ENCODE results near the gene LRP4.
"Not testable (repeated sequence)": the region's sequence is repeated elsewhere in the genome, so short reads cannot be mapped to it uniquely, and the experiment has no call there.

Gene LRP4

GRCh38 chr11:46918083-46918787, at the start of gene LRP4:
TSS of gene LRP4 (minus strand) at chr11:46918550. CDS start at chr11:46918379, 171 bp downstream.
- peak in 1 of 2 donors; percentile 8 for DNase-seq (ENCODE audit: low read depth in 2 of 2, low spot score in 1 of 2)

GRCh38 chr11:46967962-46968361, 49.6 kb upstream of the LRP4 start:
- no peak for DNase-seq (ENCODE audit: low read depth in 2 of 2, low spot score in 1 of 2)

GRCh38 chr11:46966773-46967172, 48.4 kb upstream of the LRP4 start:
- no peak for DNase-seq (ENCODE audit: low read depth in 2 of 2, low spot score in 1 of 2)

DNA sequence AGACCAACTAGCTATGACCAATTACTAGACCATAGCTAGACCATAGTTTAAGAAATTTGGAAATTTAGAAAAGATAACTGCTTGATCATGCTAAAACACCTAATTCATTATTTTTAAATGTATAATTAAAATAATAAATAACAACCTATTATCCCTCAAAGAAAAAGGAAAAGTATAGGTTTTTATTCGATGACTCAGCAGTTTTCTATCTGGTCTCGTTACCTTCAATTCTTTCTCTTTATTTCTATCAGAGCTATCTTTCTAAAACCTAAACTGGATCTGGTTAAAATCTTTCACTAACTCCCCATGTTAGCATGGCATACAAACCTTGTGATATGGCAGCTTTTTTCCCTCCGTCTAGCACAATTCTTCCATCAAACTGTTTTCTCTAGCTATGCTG, 45.5 kb upstream of the LRP4 start:
- no peak for DNase-seq (ENCODE audit: low read depth in 2 of 2, low spot score in 1 of 2)

GRCh38 chr11:46961886-46962285, 43.5 kb upstream of the LRP4 start:
- DNase-seq (ENCODE audit: low read depth in 2 of 2, low spot score in 1 of 2) = not testable (repeated sequence)

GRCh38 chr11:46961041-46961440, 42.7 kb upstream of the LRP4 start:
- DNase-seq (ENCODE audit: low read depth in 2 of 2, low spot score in 1 of 2) = no peak

DNA sequence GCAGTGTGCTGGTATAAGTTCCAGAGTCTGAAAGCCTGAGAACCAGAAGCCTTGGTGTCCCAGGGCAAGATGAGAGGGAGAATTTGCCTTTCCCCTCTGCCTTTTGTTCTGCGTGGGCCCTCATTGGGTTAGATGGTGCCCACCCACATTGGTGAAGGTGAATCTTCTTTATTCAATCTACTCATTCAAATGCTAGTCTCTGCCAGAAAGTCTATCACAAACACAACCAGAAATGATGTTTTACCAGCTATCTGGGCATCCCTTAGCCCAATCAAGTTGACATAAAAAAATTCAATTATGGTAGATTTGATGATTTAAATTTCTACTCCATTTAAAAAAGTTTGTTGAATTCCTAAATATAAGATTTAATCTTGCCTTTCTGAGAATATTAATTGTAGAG, 40.4 kb upstream of the LRP4 start:
- no peak for DNase-seq (ENCODE audit: low read depth in 2 of 2, low spot score in 1 of 2)

- no peak for DNase-seq (ENCODE audit: low read depth in 2 of 2, low spot score in 1 of 2)
These were observed 34.7 kb upstream of the LRP4 start for GRCh38 chr11:46953093-46953492.

DNA sequence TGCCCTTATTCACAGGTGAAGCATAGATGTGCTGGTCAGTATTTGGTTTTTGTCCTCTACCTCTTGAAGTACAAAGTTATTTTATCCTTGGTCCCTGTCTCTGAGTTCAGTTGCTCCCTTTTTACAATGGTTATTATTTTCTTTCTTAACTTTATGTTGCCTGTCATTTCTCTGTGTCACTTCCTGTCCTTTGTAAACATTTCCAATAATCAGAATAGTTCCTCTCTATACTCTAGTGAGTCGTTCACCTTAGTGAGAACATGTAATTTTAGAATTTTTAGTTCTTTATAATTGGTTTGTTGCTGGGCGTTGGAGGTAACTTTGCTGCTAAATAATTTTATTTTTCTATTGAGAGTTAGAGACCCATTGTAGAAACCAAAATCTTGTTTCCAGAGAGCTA, 34.2 kb upstream of the LRP4 start:
- no peak for DNase-seq (ENCODE audit: low read depth in 2 of 2, low spot score in 1 of 2)

GRCh38 chr11:46951864-46952263, 33.5 kb upstream of the LRP4 start:
- no peak for DNase-seq (ENCODE audit: low read depth in 2 of 2, low spot score in 1 of 2)

DNA sequence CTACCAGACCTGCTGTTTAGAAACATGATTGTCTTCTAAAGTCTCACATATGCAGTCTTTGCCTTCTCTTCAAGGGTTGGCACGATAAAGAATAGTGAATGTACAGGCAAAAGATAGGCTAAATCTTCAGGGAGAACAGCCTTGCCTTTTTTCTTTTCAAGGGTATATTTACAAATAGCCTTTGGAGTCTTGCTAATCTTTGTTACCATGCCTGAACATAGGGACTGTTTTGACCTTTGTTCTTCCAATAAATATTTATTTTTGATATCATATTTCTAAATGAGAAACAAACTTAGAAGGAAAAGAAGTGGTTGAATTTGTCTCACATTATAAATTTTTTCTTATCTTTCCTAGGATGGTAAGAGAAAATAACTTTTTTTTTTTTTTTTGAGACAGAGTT, 30.9 kb upstream of the LRP4 start:
- no peak for DNase-seq (ENCODE audit: low read depth in 2 of 2, low spot score in 1 of 2)

DNA sequence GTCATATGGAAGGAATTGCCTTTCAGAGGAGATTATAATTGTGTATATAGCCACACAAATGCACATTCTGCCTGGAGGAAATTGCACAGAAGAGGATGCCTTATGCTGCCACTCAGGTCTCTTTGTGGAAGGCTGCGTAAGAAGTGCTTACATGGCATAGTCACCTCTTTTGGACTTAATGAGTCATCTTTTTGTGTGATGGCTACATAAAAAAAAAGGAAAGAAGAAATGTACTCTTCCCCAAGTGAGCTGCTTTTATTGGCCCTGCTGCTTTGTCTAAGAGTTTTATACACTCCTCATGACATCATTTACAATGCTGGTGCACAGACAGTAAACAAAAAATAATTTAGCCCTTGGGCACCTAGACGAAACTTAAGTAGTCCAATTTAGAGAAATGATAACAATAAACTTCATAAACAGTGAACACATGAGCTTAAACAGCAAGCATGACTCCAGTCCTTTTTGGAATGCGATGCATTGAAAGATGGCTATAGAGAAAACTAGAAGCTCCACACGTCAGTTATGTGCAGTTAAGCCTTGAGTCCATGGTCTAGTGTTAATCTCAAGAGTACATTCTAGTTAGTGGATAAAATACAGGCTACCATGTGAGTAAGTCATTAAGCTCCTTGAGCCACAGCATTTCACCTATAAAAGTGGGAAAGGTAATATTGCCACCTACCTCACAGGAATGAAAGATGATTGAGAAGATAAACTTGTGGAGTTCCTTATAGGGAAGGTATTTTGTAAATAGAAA, 30.2 kb upstream of the LRP4 start:
- DNase-seq (ENCODE audit: low read depth in 2 of 2, low spot score in 1 of 2) = no peak

DNA sequence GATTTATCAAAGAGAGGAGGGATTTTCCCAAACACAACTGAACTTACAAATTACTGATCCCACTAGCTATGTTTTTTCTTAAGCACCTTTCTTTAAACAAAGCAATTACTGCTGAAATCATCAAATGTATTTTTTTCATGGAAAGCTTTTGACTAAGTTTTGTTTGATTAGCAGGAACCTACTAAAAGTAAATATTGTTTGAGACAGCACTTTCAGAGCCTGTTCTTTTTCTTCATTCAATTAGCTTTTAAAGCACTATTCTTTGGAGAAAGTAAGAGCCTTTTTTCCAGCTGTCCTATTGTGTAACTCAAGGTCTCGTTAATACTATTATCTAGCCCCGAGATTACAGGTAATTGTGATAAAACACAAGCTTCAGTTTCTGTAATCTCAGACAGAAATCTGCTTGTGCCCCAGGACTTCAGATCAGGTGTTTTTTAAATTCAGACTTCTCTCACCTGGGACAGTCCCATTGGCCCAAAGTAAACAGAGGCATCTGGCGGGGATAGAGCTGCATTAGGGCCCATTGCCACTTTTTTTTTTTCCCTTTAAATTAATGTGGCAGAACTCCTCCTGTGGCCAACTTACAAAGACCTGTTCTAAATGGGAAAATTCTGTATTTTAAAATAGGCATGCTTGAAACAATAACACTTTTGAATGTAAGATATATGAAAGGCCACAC, 29.2 kb upstream of the LRP4 start:
- no peak for DNase-seq (ENCODE audit: low read depth in 2 of 2, low spot score in 1 of 2)

DNA sequence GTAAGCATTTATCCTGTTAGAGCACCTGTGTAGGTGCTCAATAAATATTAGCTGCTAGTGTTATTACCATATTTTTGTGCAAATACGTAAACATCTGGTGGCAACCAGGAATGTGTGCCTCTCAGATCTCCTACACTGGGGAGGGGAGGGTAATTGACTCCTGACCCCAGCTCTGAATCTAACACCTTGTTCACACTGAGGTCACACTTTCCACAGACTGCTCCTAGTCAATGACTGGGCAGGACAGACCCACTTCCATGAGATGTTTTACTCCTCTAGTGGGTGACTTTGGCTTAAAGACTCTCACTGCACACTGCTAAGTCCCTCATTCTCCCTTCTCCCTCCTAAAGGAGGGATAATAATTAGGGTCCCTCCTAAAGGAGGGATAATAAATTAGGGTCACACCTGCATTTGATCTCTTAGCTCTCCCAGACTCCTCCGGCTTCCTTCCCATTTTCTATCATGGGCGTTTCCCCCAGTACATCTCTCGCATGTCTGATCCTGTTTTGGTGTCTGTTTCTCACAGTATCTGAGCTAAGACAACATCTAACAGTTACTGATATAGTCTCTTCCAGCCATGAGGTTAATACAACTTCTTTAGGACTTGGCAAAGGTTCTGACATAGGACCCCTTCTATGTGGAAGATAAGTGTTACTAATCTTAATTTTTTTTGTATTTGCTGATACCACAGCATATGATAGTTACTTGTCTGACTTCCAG, 26.2 kb upstream of the LRP4 start:
- no peak for DNase-seq (ENCODE audit: low read depth in 2 of 2, low spot score in 1 of 2)

- no peak for DNase-seq (ENCODE audit: low read depth in 2 of 2, low spot score in 1 of 2)
These were observed 23.8 kb upstream of the LRP4 start for GRCh38 chr11:46942172-46942571.

GRCh38 chr11:46936138-46937110, 18.1 kb upstream of the LRP4 start, which contains the start of gene CSTPP1:
TSS of gene CSTPP1 (plus strand) at chr11:46936761. CDS start at chr11:46936806, 45 bp downstream.
- DNase-seq (ENCODE audit: low read depth in 2 of 2, low spot score in 1 of 2) = peak; percentile 85 to 93

GRCh38 chr11:46930089-46930488, 11.7 kb upstream of the LRP4 start:
- no peak for DNase-seq (ENCODE audit: low read depth in 2 of 2, low spot score in 1 of 2)

- not testable (repeated sequence) for DNase-seq (ENCODE audit: low read depth in 2 of 2, low spot score in 1 of 2)
These were observed 10.4 kb upstream of the LRP4 start for GRCh38 chr11:46928701-46929100.

DNA sequence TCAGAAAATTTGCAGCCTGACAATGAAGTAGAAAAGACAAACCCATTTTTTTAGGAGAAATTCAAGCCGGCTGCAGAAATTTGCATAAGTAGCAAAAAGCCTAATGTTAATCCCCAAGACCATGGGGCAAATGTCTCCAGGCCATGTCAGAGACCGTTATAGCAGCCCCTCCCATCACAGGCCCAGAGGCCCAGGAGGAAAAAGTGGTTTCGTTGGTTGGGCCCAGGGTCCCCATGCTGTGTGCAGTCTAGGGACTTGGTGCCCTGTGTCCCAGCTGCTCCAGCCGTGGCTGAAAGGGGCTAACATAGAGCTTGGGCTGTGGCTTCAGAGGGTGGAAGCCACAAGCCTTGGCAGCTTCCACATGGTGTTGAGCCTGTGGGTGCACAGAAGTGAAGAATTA, 9.6 kb upstream of the LRP4 start:
- not testable (repeated sequence) for DNase-seq (ENCODE audit: low read depth in 2 of 2, low spot score in 1 of 2)

DNA sequence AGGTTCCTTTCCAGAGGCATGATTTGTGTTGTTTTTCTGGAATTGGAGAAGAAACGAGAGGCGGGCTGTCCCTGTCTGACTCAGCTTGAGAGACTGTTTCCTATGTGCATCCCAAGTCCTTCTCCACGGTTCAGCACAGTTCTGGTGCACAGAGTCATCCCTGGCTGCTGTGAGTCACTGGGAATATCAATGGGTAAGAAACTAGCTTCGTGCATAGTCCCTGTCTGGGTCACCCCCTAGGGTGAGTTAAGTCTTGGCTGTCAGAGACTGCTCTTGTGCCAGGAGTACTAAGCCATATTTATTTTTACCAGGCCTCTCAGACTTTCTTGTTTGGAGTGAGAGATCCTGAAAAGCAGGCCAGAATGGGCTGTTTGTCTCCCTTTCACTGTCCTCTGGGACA, 2.4 kb upstream of the LRP4 start:
- no peak for DNase-seq (ENCODE audit: low read depth in 2 of 2, low spot score in 1 of 2)
